CD4-positive, CD25-positive, alpha-beta regulatory T cell (primary cell): Measurements from ENCODE around the gene SERINC5. TPM values are rescaled to one million over a fixed set of nuclear protein-coding genes. Genes with fewer than 3 reads are reported as not detected.

Experiments used
- ATAC-seq, 2 donors: fragments of 150-1000 bp; cut with Tn5 transposase; one replicate each; pipeline ENCODE4 v1.10.0; 2021; ENCODE audit warnings: low read depth in 2 of 2, moderate number of reproducible peaks in 2 of 2, moderate library complexity in 1 of 2
- DNase-seq, 3 donors: peaks; one replicate each; pipeline versions ENCODE4 v3.0.0 to v3.0.0-alpha.2; 2012 to 2022; ENCODE audit warnings: mixed read lengths in 1 of 3
- H3K27ac ChIP-seq: one replicate; pipeline ENCODE4 v1.7.0; 2013; ENCODE audit warnings: mild to moderate bottlenecking, low read length; ENCODE audit not compliant: insufficient read depth, poor library complexity, severe bottlenecking
- H3K27me3 ChIP-seq: one replicate; pipeline ENCODE4 v1.7.0; 2013; ENCODE audit warnings: low read length; ENCODE audit not compliant: control insufficient read depth, insufficient read depth
- H3K36me3 ChIP-seq: one replicate; pipeline ENCODE4 v1.7.0; 2013; ENCODE audit warnings: mild to moderate bottlenecking, low read length, moderate library complexity; ENCODE audit not compliant: control insufficient read depth, insufficient read depth
- H3K4me1 ChIP-seq: 2 replicates; pipeline ENCODE4 v1.7.0; 2013; ENCODE audit warnings: mild to moderate bottlenecking, low read length; ENCODE audit not compliant: insufficient read depth, control insufficient read depth, poor library complexity, severe bottlenecking
- H3K4me3 ChIP-seq: one replicate; pipeline ENCODE4 v1.7.0; 2013; ENCODE audit warnings: low read depth, mild to moderate bottlenecking, low read length, moderate library complexity
- H3K9me3 ChIP-seq, 2 experiments: 1 replicate in 1 of 2; 2 replicates in 1 of 2; pipeline ENCODE4 v1.7.0; 2013; ENCODE audit warnings: low read length in 2 of 2, mild to moderate bottlenecking in 1 of 2, moderate library complexity in 1 of 2; ENCODE audit not compliant: control insufficient read depth in 2 of 2
- H3K27ac Mint-ChIP-seq, 3 donors: one replicate each; pipeline ENCODE4 v1.8.0; 2020 to 2022; ENCODE audit warnings: mild to moderate bottlenecking in 3 of 3, mixed read lengths in 3 of 3, moderate library complexity in 2 of 3
- H3K27me3 Mint-ChIP-seq: one replicate; pipeline ENCODE4 v1.8.0; 2022; ENCODE audit warnings: mild to moderate bottlenecking, mixed read lengths
- H3K36me3 Mint-ChIP-seq: one replicate; pipeline ENCODE4 v1.8.0; 2020; ENCODE audit warnings: mixed read lengths
- H3K4me1 Mint-ChIP-seq, 4 donors: one replicate each; pipeline ENCODE4 v1.8.0; 2020 to 2022; ENCODE audit warnings: mixed read lengths in 4 of 4, mild to moderate bottlenecking in 1 of 4
- H3K4me3 Mint-ChIP-seq, 4 donors: one replicate each; pipeline ENCODE4 v1.8.0; 2020 to 2022; ENCODE audit warnings: mild to moderate bottlenecking in 4 of 4, mixed read lengths in 4 of 4, moderate library complexity in 3 of 4
- H3K9me3 Mint-ChIP-seq, 7 donors: one replicate each; pipeline ENCODE4 v1.8.0; 2020 to 2022; ENCODE audit warnings: mixed read lengths in 7 of 7, mild to moderate bottlenecking in 3 of 7, moderate library complexity in 2 of 7
- polyA plus RNA-seq, 4 donors: library from polyadenylated mRNA; unstranded; fragments of 300-500 nt; fragmentation: Illumina TruSeq; gene quantifications; one replicate each; pipeline ENCODE4 v1.2.3, GENCODE V29; 2021
- total RNA-seq: library from RNA; stranded (reverse); gene quantifications from one replicate; pipeline ENCODE4 v1.2.3, GENCODE V29; 2022

SERINC5 gene
- total and polyA plus RNA-seq, 5 donors from 2014 or later = 12.7 to 80.3 (median 16.9) TPM

DNA sequence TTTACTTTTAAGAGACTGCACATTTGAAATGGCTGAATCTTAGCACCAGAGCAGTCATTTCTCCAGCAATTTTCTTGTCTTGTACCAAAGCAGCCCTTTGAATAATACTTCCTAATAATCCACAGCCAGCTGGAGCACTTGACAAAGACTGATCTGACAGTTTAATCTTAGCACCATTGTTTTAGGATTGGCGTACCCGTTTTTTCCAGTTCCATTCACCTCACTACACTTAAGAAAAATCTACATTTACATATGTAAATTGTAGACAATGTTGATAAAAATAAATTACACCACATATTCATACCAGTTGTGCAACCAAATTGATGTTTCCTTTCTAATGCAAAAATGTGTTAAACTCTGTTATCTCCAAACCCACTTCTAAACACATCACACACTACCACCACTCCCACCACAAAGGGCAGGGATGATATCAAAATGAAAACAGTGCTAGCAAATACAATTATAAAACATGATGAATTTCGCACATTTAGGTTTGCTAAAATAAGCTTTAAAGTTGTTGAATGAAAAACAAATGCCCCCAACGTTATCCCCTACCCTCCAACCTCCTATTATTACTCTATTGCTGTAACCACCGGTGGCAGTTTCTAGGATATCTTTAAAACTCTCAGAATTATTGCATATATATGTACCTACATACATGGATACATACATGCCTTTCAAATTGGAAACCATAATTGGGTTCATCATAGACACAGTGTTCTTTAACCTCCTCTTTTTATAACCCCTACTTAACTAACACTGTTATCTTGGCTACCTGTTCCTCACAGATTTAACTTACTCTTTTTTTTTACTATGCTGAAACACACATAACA lies 21.5 kb downstream of the SERINC5 start:
- ATAC-seq (no peak), DNase-seq (no peak)
- Mint-ChIP-seq H3K4me1 (peaks cover 25 to 83% (median 55%) of the 10 kb centered on the region in 4 donors), H3K27me3 (no peaks in the 10 kb centered on the region), H3K27ac (peak overlapping the region in 1 of 3 donors; percentile 82), H3K36me3 (peaks cover 21% of the 10 kb centered on the region), H3K4me3 (peak overlapping the region in 2 of 4 donors; percentile 11 to 48), H3K9me3 (no peaks in the 10 kb centered on the region)
- H3K36me3 ChIP-seq = peaks cover 3% of the 10 kb centered on the region
- no peak overlapping the region for H3K27ac ChIP-seq
- peak overlapping the region; percentile 17 for H3K4me3 ChIP-seq
- no peaks in the 10 kb centered on the region for H3K27me3 ChIP-seq
- no peaks in the 10 kb centered on the region for H3K9me3 ChIP-seq
- peaks cover 33% of the 10 kb centered on the region for H3K4me1 ChIP-seq

DNA sequence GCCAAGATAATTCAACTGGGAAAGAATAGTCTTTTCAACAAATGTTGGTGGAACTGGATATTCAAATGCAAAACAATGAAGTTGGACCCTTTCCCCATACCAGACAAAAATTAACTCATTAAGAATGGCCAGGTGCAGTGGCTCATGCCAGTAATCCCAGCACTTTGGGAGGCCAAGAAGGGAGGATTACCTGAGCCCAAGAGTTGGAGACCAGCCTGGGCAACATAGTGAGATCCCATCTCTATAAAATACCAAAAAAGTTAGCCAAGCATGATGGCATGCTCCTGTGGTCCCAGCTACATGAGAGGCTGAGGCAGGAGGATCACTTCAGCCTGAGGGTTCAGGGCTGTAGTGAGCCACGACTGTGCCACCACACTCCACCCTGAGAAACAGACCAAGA lies 24.2 kb downstream of the SERINC5 start:
- H3K4me1 ChIP-seq = peaks cover 24% of the 10 kb centered on the region
- H3K4me3 ChIP-seq = no peak overlapping the region
- no peak overlapping the region for H3K27ac ChIP-seq
- Mint-ChIP-seq H3K9me3 (no peaks in the 10 kb centered on the region), H3K4me1 (peaks cover 21 to 79% (median 42%) of the 10 kb centered on the region in 4 donors), H3K27ac (peak overlapping the region; percentile 62 to 79 (median 71)), H3K27me3 (no peaks in the 10 kb centered on the region), H3K36me3 (peaks cover 12% of the 10 kb centered on the region), H3K4me3 (no peak overlapping the region)
- H3K9me3 ChIP-seq = no peaks in the 10 kb centered on the region
- no peaks in the 10 kb centered on the region for H3K27me3 ChIP-seq
- ATAC-seq (no peak), DNase-seq (no peak)
- no peaks in the 10 kb centered on the region for H3K36me3 ChIP-seq

DNA sequence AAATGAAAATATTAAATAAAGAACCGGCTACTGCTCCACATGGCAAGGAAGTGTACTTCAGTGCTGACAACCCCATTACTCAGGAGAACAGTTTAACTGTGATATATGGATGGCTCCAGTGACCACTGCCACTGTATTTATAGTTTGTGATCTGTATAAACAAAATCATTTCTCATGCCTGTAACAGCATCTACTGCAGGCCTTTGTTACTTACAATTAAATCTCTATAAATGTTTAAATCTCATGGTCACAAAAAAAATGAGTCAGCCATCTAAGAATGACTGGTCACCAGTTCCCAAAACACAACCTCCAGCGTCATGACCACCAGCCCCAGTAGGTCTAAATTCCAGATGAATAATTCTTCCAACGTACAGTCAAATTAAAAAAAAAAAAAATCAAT lies 24.6 kb downstream of the SERINC5 start:
- H3K27me3 Mint-ChIP-seq = no peaks in the 10 kb centered on the region
- peak overlapping the region; percentile 62 to 79 (median 71) for H3K27ac Mint-ChIP-seq

GRCh38 chr5:80230269-80230992 lies 25.4 kb downstream of the SERINC5 start:
- Histone ChIP-seq H3K4me3 (no peak overlapping the region), H3K27ac (no peak overlapping the region), H3K9me3 (no peaks in the 10 kb centered on the region), H3K27me3 (no peaks in the 10 kb centered on the region), H3K4me1 (peaks cover 24% of the 10 kb centered on the region), H3K36me3 (no peaks in the 10 kb centered on the region)
- no peak for ATAC-seq
- Mint-ChIP-seq H3K9me3 (no peaks in the 10 kb centered on the region), H3K27me3 (no peaks in the 10 kb centered on the region), H3K27ac (peak overlapping the region in 2 of 3 donors; percentile 37 to 79), H3K4me3 (peak overlapping the region in 3 of 4 donors; percentile 36 to 68 (median 50)), H3K36me3 (peaks cover 18% of the 10 kb centered on the region), H3K4me1 (peaks cover 24 to 81% (median 45%) of the 10 kb centered on the region in 4 donors)
- no peak for DNase-seq

More for the DNA sequence above, 24.6 kb downstream of the SERINC5 start:
- H3K4me1 Mint-ChIP-seq = peaks cover 24 to 80% (median 44%) of the 10 kb centered on the region in 4 donors
- Histone ChIP-seq H3K36me3 (no peaks in the 10 kb centered on the region), H3K4me3 (no peak overlapping the region), H3K27me3 (no peaks in the 10 kb centered on the region), H3K9me3 (no peaks in the 10 kb centered on the region), H3K27ac (no peak overlapping the region), H3K4me1 (peaks cover 24% of the 10 kb centered on the region)
- peaks cover 15% of the 10 kb centered on the region for H3K36me3 Mint-ChIP-seq
- DNase-seq (no peak), ATAC-seq (no peak)
- H3K4me3 Mint-ChIP-seq = peak overlapping the region in 2 of 4 donors; percentile 9 to 59
- H3K9me3 Mint-ChIP-seq = no peaks in the 10 kb centered on the region

GRCh38 chr5:80229902-80230255 lies 26.0 kb downstream of the SERINC5 start:
- no peak overlapping the region for H3K27ac ChIP-seq

DNA sequence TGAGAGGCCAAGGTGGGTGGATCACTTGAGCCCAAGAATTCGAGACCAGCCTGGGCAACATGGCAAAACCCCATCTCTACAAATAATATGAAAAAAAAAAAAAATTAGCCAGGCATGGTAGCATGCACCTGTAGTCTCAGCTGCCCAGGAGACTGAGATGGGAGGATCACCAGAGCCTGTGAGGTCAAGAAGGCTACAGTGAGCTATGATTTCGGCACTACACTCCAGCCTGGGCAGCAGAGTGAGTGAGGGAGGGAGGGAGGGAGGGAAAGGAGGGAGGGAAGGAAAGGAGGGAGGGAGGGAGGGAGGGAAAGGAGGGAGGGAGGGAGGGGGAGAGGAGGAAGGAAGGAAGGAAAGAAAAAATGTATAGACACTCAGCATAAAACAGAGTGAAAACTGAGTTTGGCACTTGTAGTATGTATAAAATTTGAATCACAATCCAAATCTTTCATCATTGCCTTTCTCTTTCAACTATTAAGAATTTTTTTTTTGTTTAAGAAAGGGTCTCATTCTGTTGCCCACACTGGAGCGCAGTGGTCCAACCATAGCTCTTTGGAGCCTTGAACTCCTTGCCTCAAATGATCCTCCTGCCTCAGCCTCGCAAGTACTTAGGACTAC lies 27.8 kb downstream of the SERINC5 start:
- peaks cover 22% of the 10 kb centered on the region for H3K36me3 Mint-ChIP-seq
- Histone ChIP-seq H3K27ac (no peak overlapping the region), H3K9me3 (no peaks in the 10 kb centered on the region), H3K4me1 (peaks cover 20% of the 10 kb centered on the region), H3K27me3 (no peaks in the 10 kb centered on the region), H3K36me3 (no peaks in the 10 kb centered on the region), H3K4me3 (no peak overlapping the region)
- ATAC-seq = no peak
- peak overlapping the region in 1 of 4 donors; percentile 21 for H3K4me3 Mint-ChIP-seq
- peak overlapping the region in 2 of 3 donors; percentile 30 to 89 for H3K27ac Mint-ChIP-seq
- H3K4me1 Mint-ChIP-seq = peaks cover 17 to 77% (median 37%) of the 10 kb centered on the region in 4 donors
- no peak for DNase-seq
- no peaks in the 10 kb centered on the region for H3K9me3 Mint-ChIP-seq
- no peaks in the 10 kb centered on the region for H3K27me3 Mint-ChIP-seq

More at GRCh38 chr5:80229902-80230255, 26.0 kb downstream of the SERINC5 start:
- H3K4me3 Mint-ChIP-seq = peak overlapping the region in 1 of 4 donors; percentile 60
- peak overlapping the region; percentile 30 to 79 (median 34) for H3K27ac Mint-ChIP-seq
- Histone ChIP-seq H3K4me3 (no peak overlapping the region), H3K4me1 (peaks cover 24% of the 10 kb centered on the region), H3K9me3 (no peaks in the 10 kb centered on the region), H3K36me3 (no peaks in the 10 kb centered on the region), H3K27me3 (no peaks in the 10 kb centered on the region)
- peaks cover 22% of the 10 kb centered on the region for H3K36me3 Mint-ChIP-seq
- H3K4me1 Mint-ChIP-seq = peaks cover 27 to 83% (median 46%) of the 10 kb centered on the region in 4 donors
- ATAC-seq = no peak
- H3K27me3 Mint-ChIP-seq = no peaks in the 10 kb centered on the region
- no peak for DNase-seq
- no peaks in the 10 kb centered on the region for H3K9me3 Mint-ChIP-seq

GRCh38 chr5:80225934-80226326 lies 29.9 kb downstream of the SERINC5 start:
- peak overlapping the region; percentile 58 to 77 (median 59) for H3K27ac Mint-ChIP-seq
- no peak for ATAC-seq
- H3K36me3 ChIP-seq = peaks cover 2% of the 10 kb centered on the region
- no peaks in the 10 kb centered on the region for H3K9me3 Mint-ChIP-seq
- H3K9me3 ChIP-seq = no peaks in the 10 kb centered on the region
- no peaks in the 10 kb centered on the region for H3K27me3 Mint-ChIP-seq
- H3K4me3 Mint-ChIP-seq = peak overlapping the region; percentile 24 to 71 (median 48)
- H3K4me1 ChIP-seq = peaks cover 17% of the 10 kb centered on the region
- H3K4me3 ChIP-seq = no peak overlapping the region
- peaks cover 24 to 71% (median 34%) of the 10 kb centered on the region in 4 donors for H3K4me1 Mint-ChIP-seq
- H3K27me3 ChIP-seq = no peaks in the 10 kb centered on the region
- H3K27ac ChIP-seq = no peak overlapping the region
- no peak for DNase-seq
- H3K36me3 Mint-ChIP-seq = peaks cover 21% of the 10 kb centered on the region
